SIG-M5 treated with dmso at 0.1 percent for 504 hours (cell line): ENCODE results near the gene PTH1R.

ENCODE experiments used
- DNase-seq: peaks from one replicate; lab custom pipeline; 2025; ENCODE audit not compliant: unreplicated experiment; lab: John Stamatoyannopoulos, UW

PTH1R gene

GRCh38 chr3:46897829-46898320, 20.4 kb downstream of the PTH1R start:
- DNase-seq = no peak

- DNase-seq = no peak
Observed at GRCh38 chr3:46898321-46899150, 21.0 kb downstream of the PTH1R start.

- DNase-seq = no peak
Observed at GRCh38 chr3:46899151-46900006, 21.9 kb downstream of the PTH1R start.

- no peak for DNase-seq
Observed at GRCh38 chr3:46900007-46900292, 22.4 kb downstream of the PTH1R start.

- no peak for DNase-seq
Observed at GRCh38 chr3:46900356-46900755, 22.8 kb downstream of the PTH1R start.

- DNase-seq = no peak
Observed at GRCh38 chr3:46901061-46901460, 23.5 kb downstream of the PTH1R start.

GRCh38 chr3:46901591-46902187, 24.2 kb downstream of the PTH1R start:
- DNase-seq = no peak

- no peak for DNase-seq
Observed at GRCh38 chr3:46902188-46902631, 24.7 kb downstream of the PTH1R start.

GRCh38 chr3:46903341-46904302, 26.1 kb downstream of the PTH1R start:
- no peak for DNase-seq

GRCh38 chr3:46904303-46905212, 27.0 kb downstream of the PTH1R start:
- no peak for DNase-seq

- DNase-seq = no peak
Observed at GRCh38 chr3:46905213-46905560, 27.7 kb downstream of the PTH1R start.

- DNase-seq = no peak
Observed at GRCh38 chr3:46905661-46906451, 28.3 kb downstream of the PTH1R start.

GRCh38 chr3:46906471-46907058, 29.0 kb downstream of the PTH1R start:
- no peak for DNase-seq

- no peak for DNase-seq
Observed at GRCh38 chr3:46907271-46907670, 29.8 kb downstream of the PTH1R start.

- DNase-seq = no peak
Observed at GRCh38 chr3:46907960-46908293, 30.4 kb downstream of the PTH1R start.

GRCh38 chr3:46908294-46908985, 30.9 kb downstream of the PTH1R start:
- no peak for DNase-seq

- DNase-seq = no peak
Observed at GRCh38 chr3:46908986-46909534, 31.5 kb downstream of the PTH1R start.
